SW480 (cell line): Measurements from ENCODE around the gene TM9SF3.
"Not testable (repeated sequence)": the region's sequence is repeated elsewhere in the genome, so short reads cannot be mapped to it uniquely, and the experiment has no call there.

Experiments
- DNase-seq: peaks from one replicate; pipeline ENCODE4 v3.0.0-alpha.2; 2016; ENCODE audit warnings: low spot score

Gene TM9SF3

DNA sequence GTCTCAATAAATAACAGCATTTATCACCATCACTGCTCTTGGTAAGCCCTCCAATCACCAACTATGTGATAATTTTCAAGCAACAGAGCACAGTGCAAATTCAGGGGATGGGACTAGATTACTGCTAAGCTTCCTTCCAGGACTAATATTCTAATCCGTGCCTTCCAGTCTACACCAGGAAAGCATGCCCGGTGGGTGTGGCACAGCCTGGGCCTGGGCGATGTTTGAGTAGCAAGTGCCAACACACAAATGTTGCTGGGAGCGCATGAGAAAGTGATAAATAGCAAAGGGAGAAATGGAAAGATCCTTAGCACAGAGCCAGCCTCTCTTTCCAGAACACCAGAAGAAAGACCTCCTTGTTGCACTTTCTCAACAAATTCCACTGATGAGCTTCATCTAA is 13.5 kb upstream of the TM9SF3 start:
- no peak for DNase-seq

- no peak for DNase-seq
Measured at GRCh38 chr10:96598846-96599245, 12.0 kb upstream of the TM9SF3 start.

- DNase-seq: no peak
Measured at GRCh38 chr10:96596422-96597407, 9.9 kb upstream of the TM9SF3 start.

DNA sequence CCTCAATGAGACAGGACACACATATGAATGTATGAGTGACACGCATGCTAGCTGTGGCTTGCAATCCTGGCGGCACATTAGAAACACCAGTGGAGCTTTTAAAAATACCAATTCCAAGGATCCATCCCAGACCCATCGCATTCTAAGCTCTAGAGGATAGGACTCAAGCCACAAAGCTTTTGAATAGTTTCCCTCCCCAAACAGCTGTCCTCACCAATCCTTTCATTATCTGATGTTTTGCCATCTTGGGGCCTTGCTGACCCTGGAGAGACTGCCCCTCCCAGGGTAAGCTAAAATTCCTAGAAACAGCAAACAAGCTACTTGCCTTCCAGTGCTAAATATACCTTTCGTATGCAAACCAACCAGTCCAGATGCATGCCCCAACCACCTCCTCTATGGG is 8.9 kb upstream of the TM9SF3 start:
- DNase-seq: no peak

DNA sequence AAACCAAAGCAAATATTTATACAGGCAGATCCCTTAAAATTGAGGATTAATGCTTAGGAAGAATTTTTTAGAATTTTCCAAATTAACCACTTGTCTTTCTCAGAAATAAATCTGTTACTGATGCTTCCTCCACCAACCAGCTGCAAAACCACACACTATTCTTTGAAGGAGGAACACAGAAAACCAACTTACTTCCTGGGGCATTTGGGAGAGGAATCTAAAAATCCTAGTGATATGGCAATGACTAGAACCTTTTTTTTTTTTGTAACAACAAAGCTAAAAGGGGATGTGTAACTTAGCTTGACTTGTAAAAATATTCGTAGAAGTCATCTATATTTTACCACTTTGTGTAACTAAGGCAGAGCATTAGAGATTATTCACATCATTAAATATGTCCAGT is 5.1 kb upstream of the TM9SF3 start:
- no peak for DNase-seq

DNA sequence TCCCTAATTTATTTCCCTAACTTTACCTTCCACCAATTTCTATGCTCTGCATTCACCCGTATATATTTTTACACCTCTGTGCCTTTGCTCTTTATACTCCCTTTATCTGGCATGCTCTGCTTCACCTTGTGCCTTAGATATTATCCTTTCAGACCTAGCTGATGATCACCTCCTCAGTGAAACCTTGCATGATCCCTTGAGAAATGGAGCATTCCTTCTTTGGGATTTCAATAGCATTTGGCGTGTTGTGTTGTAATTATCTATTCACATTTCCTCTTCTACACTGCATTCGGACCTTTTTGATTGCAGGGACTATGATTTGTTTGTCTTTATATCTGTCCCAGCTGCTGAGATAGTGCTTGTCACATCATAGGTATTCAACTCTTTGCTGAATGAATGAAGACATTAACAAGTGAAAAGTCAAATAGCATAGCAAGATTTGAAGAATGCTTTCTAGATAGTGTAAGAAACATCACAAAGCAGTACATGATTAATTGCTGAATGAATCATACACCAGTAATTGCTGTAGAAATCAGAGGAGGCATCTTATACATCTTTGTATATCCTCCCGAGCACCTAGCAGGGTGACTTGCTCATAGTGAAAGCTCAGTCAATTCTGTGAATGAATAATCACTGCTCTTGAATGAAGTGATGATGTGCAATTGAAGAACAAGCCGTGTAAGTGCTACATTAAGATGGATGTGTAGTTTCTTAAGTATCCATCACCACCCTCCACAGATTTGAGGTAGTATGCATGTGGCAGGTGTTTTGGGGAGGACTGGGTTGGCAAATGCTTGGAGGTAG is 2.0 kb upstream of the TM9SF3 start:
- DNase-seq: no peak

GRCh38 chr10:96588060-96588554 is 1.3 kb upstream of the TM9SF3 start:
- peak; percentile 20 for DNase-seq

DNA sequence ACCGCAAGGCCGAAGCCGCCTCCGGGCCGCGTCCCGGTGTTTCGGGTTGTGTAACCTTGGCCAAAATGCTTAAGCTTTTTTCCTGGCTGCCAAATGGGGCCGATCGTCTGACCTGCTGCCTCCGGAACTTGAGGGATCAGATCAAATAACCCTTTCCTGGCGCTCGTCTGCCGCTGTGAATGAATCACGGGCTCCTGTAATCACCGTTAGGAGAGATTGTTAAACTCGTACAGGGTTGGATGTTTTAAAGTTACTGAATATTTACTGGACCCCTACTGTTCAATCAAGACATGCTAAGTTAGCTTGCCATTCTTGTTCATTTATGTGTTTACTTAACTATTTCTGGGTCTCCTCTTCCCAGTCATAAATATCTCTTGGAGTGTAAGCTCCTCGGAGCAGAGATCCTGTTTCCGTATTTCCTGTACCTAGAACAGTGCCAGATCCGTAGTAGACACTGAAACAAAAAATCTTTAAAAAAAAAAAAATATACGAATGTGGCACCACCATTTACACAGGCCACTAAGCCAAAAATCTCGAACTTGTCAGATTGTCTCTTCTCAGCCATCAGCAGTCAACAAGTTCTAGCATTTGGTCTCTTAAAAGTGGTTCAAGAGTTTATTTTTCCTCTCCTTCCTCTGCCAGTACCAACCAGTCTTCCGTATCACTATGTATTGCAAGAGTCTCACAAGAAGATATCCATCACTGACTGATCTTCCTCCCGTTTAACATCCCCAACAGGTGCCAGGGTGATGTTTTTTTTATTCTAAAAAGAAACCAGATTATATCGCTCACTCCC is 650 bp upstream of the TM9SF3 start:
- DNase-seq: peak; percentile 82

DNA sequence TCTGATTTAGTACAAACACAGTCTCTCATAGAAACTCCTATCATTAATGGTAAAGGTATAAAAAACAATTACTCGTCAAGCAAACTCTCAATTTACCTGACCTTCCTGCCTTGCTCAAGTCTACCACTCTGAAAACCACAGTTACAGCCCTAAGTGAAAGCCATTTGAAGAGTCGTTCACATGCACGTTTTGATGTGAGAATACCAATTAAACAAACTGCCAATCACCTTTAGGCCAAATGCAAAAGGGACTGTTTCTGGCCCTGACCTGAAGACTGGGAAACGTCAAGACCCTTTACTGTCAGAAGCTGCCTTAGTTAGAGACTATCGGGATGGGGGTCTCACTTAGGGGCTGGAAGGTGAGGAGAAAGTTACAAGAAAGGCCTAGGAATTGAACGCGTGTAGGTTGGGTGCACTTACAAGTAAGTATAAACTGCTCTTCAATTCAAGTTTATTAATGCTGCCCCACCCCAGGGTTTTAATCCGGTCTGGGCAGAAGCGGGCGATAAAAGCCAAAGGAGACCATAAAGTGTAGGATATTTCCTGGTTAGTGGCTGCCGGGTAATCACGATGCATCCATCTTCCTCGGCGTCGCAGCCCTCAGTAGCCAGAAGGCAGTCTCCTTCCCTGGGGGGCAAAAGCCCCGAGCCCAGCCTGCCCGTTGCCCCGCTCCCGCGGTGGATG is 935 bp downstream of the TM9SF3 start:
- peak; percentile 39 for DNase-seq

DNA sequence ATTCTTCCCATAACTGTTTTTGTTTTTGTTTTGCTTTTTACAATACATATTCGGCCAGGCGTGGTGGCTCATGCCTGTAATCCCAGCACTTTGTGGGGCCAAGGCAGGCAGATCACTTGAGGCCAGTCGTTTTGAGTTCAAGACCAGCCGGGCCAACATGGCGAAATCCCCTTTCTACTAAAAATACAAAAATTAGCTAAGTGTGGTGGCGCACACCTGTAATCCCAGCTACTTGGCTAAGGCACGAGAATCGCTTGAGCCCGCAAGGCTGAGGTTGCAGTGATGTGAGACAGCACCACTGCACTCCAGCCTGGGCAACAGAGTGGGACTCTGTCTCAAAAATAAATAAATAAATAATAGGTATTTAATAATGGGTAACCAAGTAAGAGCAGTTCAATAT is 2.3 kb downstream of the TM9SF3 start:
- DNase-seq: no peak

DNA sequence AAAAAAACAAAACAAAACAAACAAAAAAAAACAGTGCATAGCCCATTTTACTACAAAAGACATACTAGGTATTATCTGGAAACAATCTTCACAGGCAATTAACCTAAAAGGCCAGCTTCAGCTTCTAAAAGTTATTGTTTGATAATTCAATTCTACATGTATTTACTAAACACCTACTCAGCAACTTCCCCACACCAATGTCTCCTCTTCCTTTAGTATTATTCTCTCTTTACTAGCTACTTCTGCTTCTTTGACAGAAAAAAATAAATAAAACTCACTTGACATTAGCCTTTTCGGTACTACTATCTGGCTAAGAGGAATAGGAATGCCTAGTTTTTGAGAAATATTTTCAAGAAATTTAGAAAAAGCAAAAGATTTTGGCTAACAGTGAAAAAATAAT is 2.8 kb downstream of the TM9SF3 start:
- DNase-seq: no peak

GRCh38 chr10:96579133-96579532 is 7.7 kb downstream of the TM9SF3 start:
- DNase-seq: no peak

- DNase-seq: no peak
Measured at GRCh38 chr10:96578633-96579032, 8.2 kb downstream of the TM9SF3 start.

GRCh38 chr10:96578022-96578421 is 8.8 kb downstream of the TM9SF3 start:
- no peak for DNase-seq

GRCh38 chr10:96577069-96577468 is 9.7 kb downstream of the TM9SF3 start:
- no peak for DNase-seq

GRCh38 chr10:96576277-96576980 is 10.4 kb downstream of the TM9SF3 start:
- no peak for DNase-seq

GRCh38 chr10:96574564-96574963 is 12.2 kb downstream of the TM9SF3 start:
- DNase-seq: not testable (repeated sequence)

GRCh38 chr10:96573036-96573435 is 13.8 kb downstream of the TM9SF3 start:
- DNase-seq: no peak

DNA sequence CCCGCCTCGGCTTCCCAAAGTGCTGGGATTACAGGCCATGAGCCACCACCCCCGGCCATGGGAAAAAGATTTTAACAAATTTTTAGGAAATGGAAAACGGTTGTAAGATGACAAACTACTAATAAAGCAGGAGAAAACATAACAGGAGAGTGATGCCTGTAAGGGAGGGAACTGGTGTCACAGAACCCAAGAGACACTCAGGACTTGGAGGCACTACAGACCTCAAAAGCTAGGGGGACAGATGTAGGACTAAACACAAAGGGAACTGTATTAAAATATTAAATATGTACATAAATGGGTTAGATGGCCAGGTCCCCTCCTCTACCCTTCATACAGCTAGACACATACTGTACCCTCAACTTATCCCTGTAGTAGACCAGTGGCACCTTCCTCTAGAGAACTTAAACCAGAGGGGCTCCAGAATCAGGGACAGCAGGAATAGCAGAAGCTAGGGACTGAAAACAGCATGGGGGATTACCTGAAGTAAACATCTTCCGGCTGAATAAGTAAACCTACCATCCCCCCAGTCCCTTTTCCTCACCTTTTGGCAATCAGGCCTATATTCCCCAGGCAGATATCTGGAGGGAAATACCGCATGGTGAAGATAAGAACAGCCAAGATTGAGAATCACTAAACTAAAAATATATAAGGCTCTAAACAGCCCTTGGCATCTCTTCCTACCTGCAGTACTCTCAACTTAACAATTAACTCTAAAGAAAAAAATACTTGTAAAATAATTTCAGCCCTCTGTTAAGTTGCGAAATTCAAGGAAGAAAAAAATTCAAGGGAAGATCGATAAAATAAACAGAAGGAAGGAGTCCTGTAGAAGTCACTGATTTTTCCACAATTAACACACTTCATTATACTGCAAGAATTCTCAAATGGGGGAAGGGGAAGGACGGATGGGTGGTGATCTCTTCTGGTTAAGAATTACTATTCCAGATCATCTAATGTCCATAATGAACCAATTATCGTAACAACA is 15.5 kb downstream of the TM9SF3 start:
- no peak for DNase-seq

- no peak for DNase-seq
Measured at GRCh38 chr10:96570511-96570910, 16.3 kb downstream of the TM9SF3 start.
